Measurements from ENCODE around the gene CARD19.
"Not testable (repeated sequence)": the region's sequence is repeated elsewhere in the genome, so short reads cannot be mapped to it uniquely, and the experiment has no call there.

CARD19 gene

DNA sequence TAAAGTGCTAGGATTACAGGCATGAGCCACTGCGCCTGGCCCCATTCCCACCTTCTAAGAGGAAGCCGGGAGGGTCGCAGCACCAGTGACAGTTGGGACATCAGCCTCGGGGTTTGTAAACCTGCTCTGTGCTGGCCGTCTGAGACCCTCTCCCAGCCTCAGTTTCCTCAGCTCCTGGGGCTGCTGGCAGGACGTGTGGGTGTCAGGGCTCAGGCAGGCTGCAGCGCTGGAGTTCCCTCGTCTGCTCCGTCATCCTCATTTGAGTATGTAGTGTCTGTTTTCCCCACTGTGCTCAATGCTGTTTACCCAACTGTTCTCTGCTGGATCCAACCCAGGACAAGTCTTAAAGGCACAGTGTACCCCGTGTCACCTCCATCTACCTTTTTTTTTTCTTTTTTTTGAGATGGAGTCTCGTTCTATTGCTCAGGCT lies 40.0 kb downstream of the CARD19 start:
- peak; percentile 49 for DNase-seq

GRCh38 chr9:93137362-93137761 lies 41.3 kb downstream of the CARD19 start:
- no peak for DNase-seq

- DNase-seq = no peak
Measured at GRCh38 chr9:93138171-93138764, 42.3 kb downstream of the CARD19 start.

DNA sequence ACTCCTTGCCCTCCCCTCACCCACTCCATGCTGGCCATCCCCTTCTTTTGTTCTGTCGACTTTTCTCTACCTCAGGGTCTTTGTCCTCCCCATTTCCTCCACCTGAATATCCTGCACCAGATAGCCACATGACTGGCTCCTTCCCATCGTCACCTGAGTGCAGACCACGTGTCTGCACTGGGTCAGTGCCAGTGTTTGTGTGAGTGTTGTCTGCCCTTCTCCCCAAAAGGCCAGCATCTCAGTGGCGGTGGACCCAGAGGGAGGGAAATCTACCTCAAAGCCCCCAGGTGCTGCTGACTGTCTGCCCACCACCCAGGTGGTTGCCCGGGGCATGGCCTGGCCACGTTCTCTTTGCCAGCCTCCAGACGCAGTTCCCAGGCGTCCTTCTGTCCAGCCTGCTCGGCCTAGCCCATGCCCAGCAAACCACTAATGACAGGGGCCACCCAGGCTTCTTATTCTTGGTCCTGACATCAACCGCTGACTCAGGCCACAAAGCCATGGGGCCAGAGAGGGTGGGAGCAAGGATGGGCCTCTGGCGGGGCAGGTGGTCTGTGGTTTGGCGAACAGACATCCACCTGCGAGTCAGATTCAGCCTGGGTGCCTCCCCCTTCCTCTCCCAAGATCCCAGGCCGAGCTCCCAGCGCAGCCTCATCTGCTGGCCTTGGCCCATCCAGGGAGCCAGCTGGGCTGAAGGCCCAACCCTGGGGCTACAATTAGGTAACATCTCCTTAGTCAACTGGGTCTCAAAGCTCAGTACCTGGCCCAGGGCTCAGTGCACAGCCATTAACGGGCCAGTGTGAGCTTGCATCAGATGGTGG lies 43.6 kb downstream of the CARD19 start:
- no peak for DNase-seq

DNA sequence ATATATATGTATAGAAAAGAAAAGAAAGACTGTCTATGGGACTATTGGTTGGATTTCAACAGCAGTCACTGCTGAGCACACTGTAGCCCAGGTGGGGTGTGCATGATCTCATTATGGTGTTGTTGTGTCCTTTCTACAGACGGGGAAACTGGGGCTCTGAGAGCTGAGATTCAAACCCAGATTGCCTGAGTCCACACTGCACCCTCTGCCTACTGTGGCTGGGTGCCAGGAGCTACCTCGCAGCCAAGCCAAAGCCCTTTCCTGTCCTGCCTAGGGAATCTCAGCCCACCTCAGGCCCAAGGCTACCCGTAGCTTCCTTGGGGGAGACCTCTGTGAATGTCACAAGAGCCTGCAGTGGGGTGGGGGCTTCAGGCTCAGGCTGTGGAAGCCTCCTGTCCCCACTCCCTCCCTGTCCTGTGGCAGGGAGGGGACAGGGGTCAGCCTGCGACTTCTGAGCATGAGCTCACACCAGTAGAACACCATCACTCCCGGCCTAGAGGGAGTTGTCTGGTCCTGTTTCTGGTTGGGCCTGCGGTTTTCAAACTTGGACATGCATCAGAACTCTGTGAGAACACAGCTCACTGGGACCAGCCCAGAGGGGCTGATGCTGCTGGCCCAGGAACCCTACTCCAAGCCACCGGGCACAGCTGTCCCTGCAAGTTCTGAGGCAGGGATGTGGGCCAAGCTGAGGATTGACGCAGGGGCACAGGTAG lies 45.9 kb downstream of the CARD19 start:
- DNase-seq = no peak

DNA sequence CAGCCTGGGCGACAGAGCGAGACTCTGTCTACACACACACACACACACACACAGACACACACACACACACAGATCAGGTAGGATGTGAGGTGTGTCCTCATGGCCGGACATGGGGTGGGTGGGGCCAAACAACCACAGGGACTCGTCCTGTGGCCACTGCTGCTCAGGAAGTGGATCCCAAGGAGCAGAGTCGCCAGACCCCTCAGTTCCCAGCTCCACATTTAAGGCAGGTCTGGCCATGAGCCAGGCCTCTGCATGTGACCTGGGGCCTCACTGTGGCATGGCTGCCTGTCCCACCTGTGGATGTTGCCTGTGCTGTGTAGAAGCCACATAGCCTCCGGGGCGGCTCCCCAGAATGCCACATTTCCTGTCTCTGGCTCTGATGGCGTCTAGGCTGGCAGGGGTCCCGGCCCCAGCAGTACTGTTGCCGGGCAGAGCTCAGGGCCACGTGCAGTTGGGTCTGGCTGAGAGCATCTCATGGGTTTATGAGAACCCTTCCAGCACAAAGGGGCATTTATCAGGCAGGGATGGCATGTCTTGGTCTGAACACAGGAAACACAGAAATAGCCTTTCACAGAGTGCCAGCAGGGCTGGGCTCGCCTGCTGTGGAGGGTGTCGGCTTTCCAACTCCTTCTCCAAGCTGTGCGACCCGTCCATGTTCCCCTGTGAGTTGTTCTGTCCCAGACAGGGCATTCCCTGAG lies 48.0 kb downstream of the CARD19 start:
- no peak for DNase-seq

- not testable (repeated sequence) for DNase-seq
Measured at GRCh38 chr9:93146696-93147095, 50.7 kb downstream of the CARD19 start.

- no peak for DNase-seq
Measured at GRCh38 chr9:93147632-93148031, 51.6 kb downstream of the CARD19 start.

DNA sequence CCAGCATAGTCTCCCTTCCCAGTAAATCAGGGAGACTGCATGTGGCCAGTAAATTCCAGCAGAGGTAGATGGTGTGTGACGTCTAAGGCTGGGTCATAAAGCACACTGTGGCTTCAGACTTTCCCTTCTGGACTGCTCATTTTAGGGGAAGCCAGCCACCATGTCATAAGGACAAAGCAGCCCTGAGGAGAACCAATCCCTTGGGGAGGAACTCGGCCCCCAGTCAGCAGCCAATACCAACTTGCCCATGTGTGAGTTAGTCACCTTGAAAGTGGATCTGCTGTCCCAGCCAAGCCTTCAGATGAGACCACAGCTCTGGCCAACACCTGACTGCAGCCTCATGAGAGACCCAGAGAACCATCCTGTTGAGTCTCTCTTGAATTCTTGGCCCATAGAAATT lies 52.7 kb downstream of the CARD19 start:
- no peak for DNase-seq

- DNase-seq = no peak
Measured at GRCh38 chr9:93149361-93149760, 53.3 kb downstream of the CARD19 start.

DNA sequence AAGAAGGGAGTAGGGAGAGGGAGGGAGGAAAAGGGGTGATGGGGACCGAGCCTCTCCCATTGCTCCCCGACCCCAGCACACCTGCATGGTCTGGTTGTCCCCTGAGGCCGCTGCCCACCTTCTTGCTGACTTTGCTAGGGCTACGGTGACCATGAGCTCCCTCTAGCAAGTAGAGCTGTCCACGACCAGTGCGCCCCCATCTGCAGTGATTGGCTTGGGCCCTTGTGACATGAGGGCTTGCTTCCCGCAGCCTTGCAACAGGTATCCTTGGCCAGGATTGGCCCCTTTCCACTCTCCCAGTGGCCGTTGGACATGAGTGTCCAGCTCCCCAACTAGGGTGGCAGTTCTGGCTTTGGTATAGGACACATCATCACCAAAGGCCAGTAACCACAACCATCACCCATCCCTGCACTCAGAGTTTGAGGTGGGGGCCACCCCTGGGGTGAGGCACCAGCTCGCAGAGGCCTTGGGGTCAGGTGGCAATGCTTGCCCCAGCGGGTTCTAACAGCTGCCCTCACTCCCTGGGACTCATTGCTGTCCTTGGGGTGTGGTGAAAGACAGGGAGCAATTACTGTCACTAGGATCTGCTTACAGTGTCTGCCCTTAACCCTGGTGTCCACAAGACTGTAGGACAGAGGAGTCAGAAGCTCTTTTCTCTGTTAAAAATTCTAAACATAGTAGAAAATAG lies 55.2 kb downstream of the CARD19 start:
- DNase-seq = no peak

DNA sequence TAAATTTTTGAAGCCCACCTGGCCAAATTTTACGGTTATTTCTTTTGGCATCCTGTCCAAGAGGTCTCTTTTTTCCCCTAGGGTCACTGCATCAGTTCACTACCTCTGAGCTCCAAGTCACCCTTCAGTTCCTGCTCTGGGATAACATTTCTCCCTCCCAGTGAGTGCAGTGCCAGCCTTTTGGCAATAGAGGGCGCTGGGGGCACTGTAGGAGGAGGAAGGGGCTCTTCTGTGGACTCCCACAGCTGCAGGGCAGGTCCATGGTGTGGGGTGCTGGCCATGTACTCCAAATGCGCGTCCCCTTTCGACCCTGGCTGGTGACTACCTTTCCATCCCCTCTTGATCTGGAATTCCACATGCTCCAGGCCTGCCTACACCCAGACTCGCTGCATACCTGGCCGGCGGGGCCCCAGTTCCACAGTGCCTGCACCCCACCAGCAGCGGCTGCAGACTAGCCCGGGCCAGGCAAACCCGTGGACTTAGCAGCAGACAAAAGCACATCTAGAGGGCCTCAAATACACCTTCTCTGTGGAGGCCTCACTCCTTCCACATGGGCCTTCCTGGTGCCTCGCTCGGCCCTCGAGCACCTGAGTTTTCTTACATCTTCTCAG lies 58.4 kb downstream of the CARD19 start:
- peak; percentile 22 for DNase-seq

DNA sequence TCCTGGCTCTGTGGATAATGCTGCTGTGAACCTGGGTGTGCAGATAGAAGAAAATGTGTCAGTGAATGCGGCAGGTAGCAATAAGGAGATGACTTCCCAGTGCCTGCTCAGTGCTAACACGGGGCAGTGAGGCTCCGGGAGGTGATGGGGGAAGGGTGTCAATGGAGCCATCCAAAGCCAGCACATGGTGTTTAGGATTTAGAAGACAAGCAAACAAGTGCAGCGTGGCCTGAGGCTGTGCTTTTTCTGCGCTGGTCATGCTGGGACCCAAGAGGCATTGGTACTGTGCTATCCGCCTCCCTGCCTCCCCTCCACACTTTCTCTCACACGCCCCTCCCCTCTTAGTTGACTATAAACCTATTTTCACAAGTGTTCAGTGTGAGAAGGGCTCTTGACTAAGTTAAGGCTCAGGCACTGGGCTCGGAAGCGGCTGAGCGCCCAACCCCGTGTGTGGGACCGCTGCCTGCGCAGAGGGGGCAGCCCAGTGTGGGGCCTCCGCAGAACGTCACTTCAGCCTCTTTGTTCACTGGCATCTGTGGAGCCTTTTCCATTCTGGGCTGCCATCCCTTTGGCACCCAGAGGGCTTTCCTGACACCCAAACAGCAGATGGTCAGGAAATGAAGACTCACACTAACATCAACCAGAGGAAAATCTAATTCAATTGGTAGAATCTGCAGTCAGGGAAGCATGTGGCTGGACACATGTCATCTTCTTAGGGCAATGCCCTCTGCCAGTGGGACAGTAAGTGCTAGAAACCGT lies 59.9 kb downstream of the CARD19 start:
- DNase-seq = no peak

GRCh38 chr9:93156475-93157008 lies 60.5 kb downstream of the CARD19 start:
- DNase-seq = no peak

- DNase-seq = peak; percentile 32
Measured at GRCh38 chr9:93159601-93160471, 63.8 kb downstream of the CARD19 start.

- DNase-seq = no peak
Measured at GRCh38 chr9:93161786-93162562, 66.0 kb downstream of the CARD19 start.

All from DMS153 (cell line).